K562 (cell line): ENCODE measurements around the gene KAT2B.

Experiments used
- ETS1 ChIP-seq: conservative IDR thresholded peaks from 2 replicates; pipeline ENCODE4 v1.6.1; 2011; ENCODE audit warnings: low read depth, mild to moderate bottlenecking, low read length; ENCODE audit not compliant: control insufficient read depth
- ETS2 ChIP-seq: IDR thresholded peaks from 2 replicates; pipeline ENCODE4 v1.6.1; 2016; ENCODE audit warnings: borderline replicate concordance, missing genetic modification characterization, mild to moderate bottlenecking, moderate library complexity, missing compliant biosample characterization; ENCODE audit not compliant: poor library complexity, severe bottlenecking
- GATA2 ChIP-seq: sonication (generic); formaldehyde crosslinking; IDR thresholded peaks from 2 replicates; pipeline ENCODE4 v1.4.0; 2020; ENCODE audit warnings: mild to moderate bottlenecking, missing genetic modification reagents
- HLTF ChIP-seq: fragments of 450-650 bp; IDR thresholded peaks from 2 replicates; pipeline ENCODE4 v1.6.1; 2016
- IRF1 ChIP-seq: sonication (generic); formaldehyde crosslinking; IDR thresholded peaks from 2 replicates; pipeline ENCODE4 v1.8.0; 2022; ENCODE audit warnings: missing genetic modification reagents, mild to moderate bottlenecking, borderline replicate concordance
- ZNF146 ChIP-seq: IDR thresholded peaks from one replicate; pipeline ENCODE4 v1.6.1; 2018; ENCODE audit warnings: missing compliant biosample characterization; ENCODE audit not compliant: unreplicated experiment
- TF ChIP-seq, protein P1 (sequence below), 3 experiments: IDR thresholded peaks in 2 of 3; conservative IDR thresholded peaks in 1 of 3; 2 replicates each; pipeline ENCODE4 v1.5.1; 2011 to 2012; ENCODE audit warnings: low read length in 3 of 3, mild to moderate bottlenecking in 3 of 3, control low read depth in 2 of 3, improper control_type of control experiment in 1 of 3, inconsistent platforms in 1 of 3, low read depth in 1 of 3, mixed read lengths in 1 of 3, moderate library complexity in 1 of 3; ENCODE audit not compliant: insufficient read depth in 2 of 3
- TF ChIP-seq, protein P2 (sequence below): sonication (generic); formaldehyde crosslinking; IDR thresholded peaks from 2 replicates; pipeline ENCODE4 v1.8.1; 2023; ENCODE audit warnings: mild to moderate bottlenecking, missing genetic modification reagents, moderate library complexity

GRCh38 chr3:20072422-20072821, 32.2 kb downstream of the KAT2B start:
- TF ChIP-seq IRF1 (CRISPR knock-in tag) (no peak), GATA2 (CRISPR knock-in tag) (no peak), HLTF (no peak), ETS2 (no peak), ZNF146 (no peak), ETS1 (no peak)
- TF ChIP-seq, protein P1, sequence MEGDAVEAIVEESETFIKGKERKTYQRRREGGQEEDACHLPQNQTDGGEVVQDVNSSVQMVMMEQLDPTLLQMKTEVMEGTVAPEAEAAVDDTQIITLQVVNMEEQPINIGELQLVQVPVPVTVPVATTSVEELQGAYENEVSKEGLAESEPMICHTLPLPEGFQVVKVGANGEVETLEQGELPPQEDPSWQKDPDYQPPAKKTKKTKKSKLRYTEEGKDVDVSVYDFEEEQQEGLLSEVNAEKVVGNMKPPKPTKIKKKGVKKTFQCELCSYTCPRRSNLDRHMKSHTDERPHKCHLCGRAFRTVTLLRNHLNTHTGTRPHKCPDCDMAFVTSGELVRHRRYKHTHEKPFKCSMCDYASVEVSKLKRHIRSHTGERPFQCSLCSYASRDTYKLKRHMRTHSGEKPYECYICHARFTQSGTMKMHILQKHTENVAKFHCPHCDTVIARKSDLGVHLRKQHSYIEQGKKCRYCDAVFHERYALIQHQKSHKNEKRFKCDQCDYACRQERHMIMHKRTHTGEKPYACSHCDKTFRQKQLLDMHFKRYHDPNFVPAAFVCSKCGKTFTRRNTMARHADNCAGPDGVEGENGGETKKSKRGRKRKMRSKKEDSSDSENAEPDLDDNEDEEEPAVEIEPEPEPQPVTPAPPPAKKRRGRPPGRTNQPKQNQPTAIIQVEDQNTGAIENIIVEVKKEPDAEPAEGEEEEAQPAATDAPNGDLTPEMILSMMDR (IDR thresholded peaks at IDR 0.05 in 2 of 3, conservative IDR thresholded peaks at IDR 0.05 in 1 of 3; ENCODE audit: insufficient read depth in 2 of 3, low read depth in 1 of 3, low read length in 3 of 3) = no peak
- TF ChIP-seq, protein P2, sequence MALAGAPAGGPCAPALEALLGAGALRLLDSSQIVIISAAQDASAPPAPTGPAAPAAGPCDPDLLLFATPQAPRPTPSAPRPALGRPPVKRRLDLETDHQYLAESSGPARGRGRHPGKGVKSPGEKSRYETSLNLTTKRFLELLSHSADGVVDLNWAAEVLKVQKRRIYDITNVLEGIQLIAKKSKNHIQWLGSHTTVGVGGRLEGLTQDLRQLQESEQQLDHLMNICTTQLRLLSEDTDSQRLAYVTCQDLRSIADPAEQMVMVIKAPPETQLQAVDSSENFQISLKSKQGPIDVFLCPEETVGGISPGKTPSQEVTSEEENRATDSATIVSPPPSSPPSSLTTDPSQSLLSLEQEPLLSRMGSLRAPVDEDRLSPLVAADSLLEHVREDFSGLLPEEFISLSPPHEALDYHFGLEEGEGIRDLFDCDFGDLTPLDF = no peak
